ENCODE measurements around the gene ARL15.
A peak's percentile ranks its signal among the peaks of the same experiment; 100 is the strongest.

The ARL15 gene

GRCh38 chr5:54281960-54282692 lies 28.2 kb downstream of the ARL15 start:
- no peak for DNase-seq

GRCh38 chr5:54279960-54280359 lies 30.4 kb downstream of the ARL15 start:
- DNase-seq = no peak

GRCh38 chr5:54278979-54279717 lies 31.2 kb downstream of the ARL15 start:
- DNase-seq = no peak

- no peak for DNase-seq
Observed at GRCh38 chr5:54278036-54278830, 32.1 kb downstream of the ARL15 start.

GRCh38 chr5:54276048-54276447 lies 34.3 kb downstream of the ARL15 start:
- DNase-seq = no peak

- no peak for DNase-seq
Observed at GRCh38 chr5:54275361-54275760, 35.0 kb downstream of the ARL15 start.

- DNase-seq = no peak
Observed at GRCh38 chr5:54274944-54275343, 35.4 kb downstream of the ARL15 start.

GRCh38 chr5:54273715-54274114 lies 36.7 kb downstream of the ARL15 start:
- no peak for DNase-seq

GRCh38 chr5:54272746-54273145 lies 37.6 kb downstream of the ARL15 start:
- no peak for DNase-seq

GRCh38 chr5:54270326-54270725 lies 40.0 kb downstream of the ARL15 start:
- no peak for DNase-seq

GRCh38 chr5:54264574-54264973 lies 45.8 kb downstream of the ARL15 start:
- no peak for DNase-seq

GRCh38 chr5:54263447-54263846 lies 46.9 kb downstream of the ARL15 start:
- DNase-seq = no peak

GRCh38 chr5:54261596-54261995 lies 48.8 kb downstream of the ARL15 start:
- DNase-seq = no peak

- no peak for DNase-seq
Observed at GRCh38 chr5:54259981-54260380, 50.4 kb downstream of the ARL15 start.

GRCh38 chr5:54259090-54259489 lies 51.3 kb downstream of the ARL15 start:
- DNase-seq = no peak

GRCh38 chr5:54257366-54258118 lies 52.8 kb downstream of the ARL15 start:
- DNase-seq = peak; percentile 96

GRCh38 chr5:54254482-54255198 lies 55.7 kb downstream of the ARL15 start:
- no peak for DNase-seq

- DNase-seq = no peak
Observed at GRCh38 chr5:54251981-54252380, 58.4 kb downstream of the ARL15 start.

GRCh38 chr5:54249210-54250028 lies 61.0 kb downstream of the ARL15 start:
- DNase-seq = peak; percentile 26

- DNase-seq = no peak
Observed at GRCh38 chr5:54247226-54247625, 63.1 kb downstream of the ARL15 start.

GRCh38 chr5:54243483-54244080 lies 66.8 kb downstream of the ARL15 start:
- peak; percentile 39 for DNase-seq
